HUES64 (cell line): ENCODE data around the gene CABP4.

Experiments
- H3K27ac ChIP-seq: 2 replicates; pipeline ENCODE4 v1.7.0; 2013; ENCODE audit warnings: low read depth, low read length, inconsistent platforms
- H3K27me3 ChIP-seq: 2 replicates; pipeline ENCODE4 v1.6.1; 2013; ENCODE audit warnings: mild to moderate bottlenecking, low read length; ENCODE audit not compliant: insufficient read depth
- H3K36me3 ChIP-seq: 2 replicates; pipeline ENCODE4 v1.6.1; 2013; ENCODE audit warnings: mild to moderate bottlenecking, low read length; ENCODE audit not compliant: insufficient read depth
- H3K4me1 ChIP-seq: 2 replicates; pipeline ENCODE4 v1.6.1; 2013; ENCODE audit warnings: mild to moderate bottlenecking, low read length, moderate library complexity; ENCODE audit not compliant: insufficient read depth
- H3K4me3 ChIP-seq: 2 replicates; pipeline ENCODE4 v1.5.1; 2013; ENCODE audit warnings: mild to moderate bottlenecking, low read length, moderate library complexity
- H3K9ac ChIP-seq: 2 replicates; pipeline ENCODE4 v1.6.1; 2013; ENCODE audit warnings: mild to moderate bottlenecking, low read depth, low read length
- H3K9me3 ChIP-seq: 2 replicates; pipeline ENCODE4 v1.6.1; 2013; ENCODE audit warnings: low read depth, low read length; ENCODE audit not compliant: insufficient read depth
- WGBS: fragments of 150-250, 120-280 bp; methylation state at CpG from one replicate; pipeline ENCODE4 v1.1.7; 2013; ENCODE audit warnings: missing lambda C conversion rate; 5-methylcytosine and 5-hydroxymethylcytosine counted together

The CABP4 gene

GRCh38 chr11:67486481-67487195 lies 31.5 kb downstream of the CABP4 start:
- Histone ChIP-seq H3K36me3 (peaks cover 21% of the 10 kb centered on the region; the same call in 1 of the 2 replicates), H3K9ac (no peak overlapping the region), H3K27ac (no peak overlapping the region), H3K27me3 (peaks cover 6% of the 10 kb centered on the region; the same call in 1 of the 2 replicates), H3K4me3 (no peak overlapping the region), H3K4me1 (no peaks in the 10 kb centered on the region), H3K9me3 (no peaks in the 10 kb centered on the region)
- 93% methylated on average over 20 of the region's 20 CpGs for WGBS

- Histone ChIP-seq H3K4me1 (no peaks in the 10 kb centered on the region), H3K9me3 (no peaks in the 10 kb centered on the region), H3K4me3 (no peak overlapping the region), H3K36me3 (peaks cover 31% of the 10 kb centered on the region), H3K27ac (no peak overlapping the region), H3K27me3 (no peaks in the 10 kb centered on the region), H3K9ac (no peak overlapping the region)
- WGBS = 93% methylated on average over 25 of the region's 25 CpGs
Measured at GRCh38 chr11:67489203-67489884, 34.2 kb downstream of the CABP4 start.

- H3K9ac ChIP-seq = no peak overlapping the region
- no peak overlapping the region for H3K4me3 ChIP-seq
- H3K27me3 ChIP-seq = no peaks in the 10 kb centered on the region
- no peaks in the 10 kb centered on the region for H3K9me3 ChIP-seq
- WGBS = 94% methylated on average over 23 of the region's 23 CpGs
- H3K27ac ChIP-seq = no peak overlapping the region
- peaks cover 31% of the 10 kb centered on the region for H3K36me3 ChIP-seq
- no peaks in the 10 kb centered on the region for H3K4me1 ChIP-seq
Measured at GRCh38 chr11:67489885-67490726, 35.0 kb downstream of the CABP4 start.

GRCh38 chr11:67490727-67491065 lies 35.5 kb downstream of the CABP4 start:
- no peaks in the 10 kb centered on the region for H3K4me1 ChIP-seq
- H3K36me3 ChIP-seq = peaks cover 33% of the 10 kb centered on the region
- H3K9ac ChIP-seq = no peak overlapping the region
- 94% methylated on average over 15 of the region's 15 CpGs for WGBS
- no peaks in the 10 kb centered on the region for H3K9me3 ChIP-seq
- no peaks in the 10 kb centered on the region for H3K27me3 ChIP-seq
- no peak overlapping the region for H3K4me3 ChIP-seq
- no peak overlapping the region for H3K27ac ChIP-seq

- H3K4me1 ChIP-seq = no peaks in the 10 kb centered on the region
Measured at GRCh38 chr11:67491276-67492068, 36.3 kb downstream of the CABP4 start.

GRCh38 chr11:67492069-67492727 lies 37.0 kb downstream of the CABP4 start:
- Histone ChIP-seq H3K27me3 (no peaks in the 10 kb centered on the region), H3K9ac (no peak overlapping the region), H3K36me3 (peaks cover 38% of the 10 kb centered on the region), H3K4me3 (no peak overlapping the region), H3K27ac (no peak overlapping the region), H3K9me3 (no peaks in the 10 kb centered on the region), H3K4me1 (no peaks in the 10 kb centered on the region)
- WGBS = 95% methylated on average over 19 of the region's 19 CpGs

More at GRCh38 chr11:67491276-67492068, 36.3 kb downstream of the CABP4 start:
- H3K36me3 ChIP-seq = peaks cover 34% of the 10 kb centered on the region
- WGBS = 97% methylated on average over 24 of the region's 24 CpGs
- no peak overlapping the region for H3K9ac ChIP-seq
- no peaks in the 10 kb centered on the region for H3K9me3 ChIP-seq
- no peak overlapping the region for H3K4me3 ChIP-seq
- H3K27ac ChIP-seq = no peak overlapping the region
- H3K27me3 ChIP-seq = no peaks in the 10 kb centered on the region

- 86% methylated on average over 46 of the region's 46 CpGs for WGBS
- Histone ChIP-seq H3K27me3 (no peaks in the 10 kb centered on the region), H3K4me1 (no peaks in the 10 kb centered on the region), H3K9ac (no peak overlapping the region), H3K27ac (no peak overlapping the region), H3K9me3 (no peaks in the 10 kb centered on the region), H3K4me3 (no peak overlapping the region), H3K36me3 (peaks cover 36% of the 10 kb centered on the region)
Measured at GRCh38 chr11:67492801-67493547, 37.8 kb downstream of the CABP4 start.

GRCh38 chr11:67493548-67494370 lies 38.6 kb downstream of the CABP4 start:
- no peaks in the 10 kb centered on the region for H3K4me1 ChIP-seq
- H3K4me3 ChIP-seq = no peak overlapping the region
- H3K9ac ChIP-seq = no peak overlapping the region
- H3K27me3 ChIP-seq = no peaks in the 10 kb centered on the region
- peaks cover 36% of the 10 kb centered on the region for H3K36me3 ChIP-seq
- 95% methylated on average over 65 of the region's 65 CpGs for WGBS
- no peak overlapping the region for H3K27ac ChIP-seq
- H3K9me3 ChIP-seq = no peaks in the 10 kb centered on the region

- 91% methylated on average over 58 of the region's 59 CpGs for WGBS
- peaks cover 34% of the 10 kb centered on the region for H3K36me3 ChIP-seq
- H3K27me3 ChIP-seq = no peaks in the 10 kb centered on the region
- no peak overlapping the region for H3K4me3 ChIP-seq
- no peak overlapping the region for H3K27ac ChIP-seq
- H3K9ac ChIP-seq = no peak overlapping the region
- H3K4me1 ChIP-seq = no peaks in the 10 kb centered on the region
- H3K9me3 ChIP-seq = no peaks in the 10 kb centered on the region
Measured at GRCh38 chr11:67494371-67495233, 39.4 kb downstream of the CABP4 start.
